ENCODE results near the gene GPR35.

GRCh38 chr2:240639566-240639965 lies 14.3 kb downstream of the GPR35 start:
- no peak for TF ChIP-seq ATF3 (IDR thresholded peaks at IDR 0.05)
- TF ChIP-seq MAX (IDR thresholded peaks at IDR 0.05), result no peak
- no peak for TF ChIP-seq CEBPB (IDR thresholded peaks at IDR 0.05; ENCODE audit: low read depth)

Measured in HCT116 (cell line).